ENCODE data around the gene DNAJC2. TPM values are rescaled to one million over a fixed set of nuclear protein-coding genes. Genes with fewer than 3 reads are reported as not detected.

The DNAJC2 gene, protein sequence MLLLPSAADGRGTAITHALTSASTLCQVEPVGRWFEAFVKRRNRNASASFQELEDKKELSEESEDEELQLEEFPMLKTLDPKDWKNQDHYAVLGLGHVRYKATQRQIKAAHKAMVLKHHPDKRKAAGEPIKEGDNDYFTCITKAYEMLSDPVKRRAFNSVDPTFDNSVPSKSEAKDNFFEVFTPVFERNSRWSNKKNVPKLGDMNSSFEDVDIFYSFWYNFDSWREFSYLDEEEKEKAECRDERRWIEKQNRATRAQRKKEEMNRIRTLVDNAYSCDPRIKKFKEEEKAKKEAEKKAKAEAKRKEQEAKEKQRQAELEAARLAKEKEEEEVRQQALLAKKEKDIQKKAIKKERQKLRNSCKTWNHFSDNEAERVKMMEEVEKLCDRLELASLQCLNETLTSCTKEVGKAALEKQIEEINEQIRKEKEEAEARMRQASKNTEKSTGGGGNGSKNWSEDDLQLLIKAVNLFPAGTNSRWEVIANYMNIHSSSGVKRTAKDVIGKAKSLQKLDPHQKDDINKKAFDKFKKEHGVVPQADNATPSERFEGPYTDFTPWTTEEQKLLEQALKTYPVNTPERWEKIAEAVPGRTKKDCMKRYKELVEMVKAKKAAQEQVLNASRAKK
- 10 to 100 TPM; 27.6 to 39.7 TPM for total RNA-seq
- polyA plus RNA-seq (ENCODE audit: insufficient read depth, low read depth, low replicate concordance), result 21.2 TPM
- long read RNA-seq, donor 1, partial matches to known transcripts, result 0 of 6 reads
- long read RNA-seq, donor 1, other reads (novel, unspliced or antisense), result 0 of 6 reads
- long read RNA-seq, donor 2, partial matches to known transcripts, result 0 of 2 reads
- long read RNA-seq, donor 2, other reads (novel, unspliced or antisense), result 0 of 2 reads

DNA sequence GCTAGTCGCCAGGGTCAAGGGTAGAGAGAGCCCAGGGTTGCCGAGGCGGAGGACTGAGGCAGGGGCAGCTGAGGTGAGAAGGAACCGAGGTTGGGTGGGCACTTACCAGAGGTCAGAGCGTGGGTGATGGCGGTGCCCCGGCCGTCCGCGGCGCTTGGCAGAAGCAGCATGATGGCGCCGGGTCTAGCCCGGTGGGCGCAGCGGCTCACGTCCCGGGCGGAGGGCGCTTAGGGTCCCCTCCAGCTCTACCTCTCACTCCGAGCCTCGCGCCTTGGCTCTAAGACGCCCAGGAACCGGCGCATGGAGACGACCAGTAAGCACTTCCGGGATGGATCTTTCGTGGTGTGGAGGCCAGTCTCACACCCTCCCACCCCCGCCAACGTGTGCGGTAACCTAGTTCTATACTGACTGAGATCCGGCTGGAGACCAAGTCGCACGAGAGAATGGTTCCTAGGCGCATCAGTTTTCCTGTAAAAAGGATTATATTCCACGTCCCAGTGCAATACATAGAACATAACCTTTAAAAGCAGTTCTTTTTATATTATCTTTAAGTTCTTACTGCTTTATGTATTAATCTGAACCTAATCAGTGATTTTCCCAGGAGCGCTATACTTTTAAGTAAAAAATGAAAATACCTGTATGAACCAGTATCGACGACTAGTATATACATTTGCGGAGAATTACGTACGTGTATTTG, at the start of gene DNAJC2:
DNAJC2 (minus strand) TSS at position 315 of the 697 bp plus-strand sequence; CDS start at position 170, 145 bp downstream.
- peak; percentile 95 for DNase-seq
- WGBS, 2 donors, result 7 to 12% methylated on average over 24 to 43 of the region's 43 CpGs
- Histone ChIP-seq H3K9me3 (no peaks in the 10 kb centered on the region), H3K27me3 (no peaks in the 10 kb centered on the region), H3K4me1 (peaks cover 23% of the 10 kb centered on the region), H3K36me3 (ENCODE audit: low read depth, missing control alignments) (no peaks in the 10 kb centered on the region), H3K27ac (peak within 1 kb of the TSS; percentile 64 to 71), H3K4me3 (peak within 1 kb of the TSS; percentile 83 to 86)
- TF ChIP-seq, protein P1, sequence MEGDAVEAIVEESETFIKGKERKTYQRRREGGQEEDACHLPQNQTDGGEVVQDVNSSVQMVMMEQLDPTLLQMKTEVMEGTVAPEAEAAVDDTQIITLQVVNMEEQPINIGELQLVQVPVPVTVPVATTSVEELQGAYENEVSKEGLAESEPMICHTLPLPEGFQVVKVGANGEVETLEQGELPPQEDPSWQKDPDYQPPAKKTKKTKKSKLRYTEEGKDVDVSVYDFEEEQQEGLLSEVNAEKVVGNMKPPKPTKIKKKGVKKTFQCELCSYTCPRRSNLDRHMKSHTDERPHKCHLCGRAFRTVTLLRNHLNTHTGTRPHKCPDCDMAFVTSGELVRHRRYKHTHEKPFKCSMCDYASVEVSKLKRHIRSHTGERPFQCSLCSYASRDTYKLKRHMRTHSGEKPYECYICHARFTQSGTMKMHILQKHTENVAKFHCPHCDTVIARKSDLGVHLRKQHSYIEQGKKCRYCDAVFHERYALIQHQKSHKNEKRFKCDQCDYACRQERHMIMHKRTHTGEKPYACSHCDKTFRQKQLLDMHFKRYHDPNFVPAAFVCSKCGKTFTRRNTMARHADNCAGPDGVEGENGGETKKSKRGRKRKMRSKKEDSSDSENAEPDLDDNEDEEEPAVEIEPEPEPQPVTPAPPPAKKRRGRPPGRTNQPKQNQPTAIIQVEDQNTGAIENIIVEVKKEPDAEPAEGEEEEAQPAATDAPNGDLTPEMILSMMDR (IDR thresholded peaks at IDR 0.05), result no peak
- TF ChIP-seq POLR2A (IDR thresholded peaks at IDR 0.05), result no peak
- intact Hi-C loops (cut with DNase I; ENCODE audit: low total_unique reads), result no loop called here

DNA sequence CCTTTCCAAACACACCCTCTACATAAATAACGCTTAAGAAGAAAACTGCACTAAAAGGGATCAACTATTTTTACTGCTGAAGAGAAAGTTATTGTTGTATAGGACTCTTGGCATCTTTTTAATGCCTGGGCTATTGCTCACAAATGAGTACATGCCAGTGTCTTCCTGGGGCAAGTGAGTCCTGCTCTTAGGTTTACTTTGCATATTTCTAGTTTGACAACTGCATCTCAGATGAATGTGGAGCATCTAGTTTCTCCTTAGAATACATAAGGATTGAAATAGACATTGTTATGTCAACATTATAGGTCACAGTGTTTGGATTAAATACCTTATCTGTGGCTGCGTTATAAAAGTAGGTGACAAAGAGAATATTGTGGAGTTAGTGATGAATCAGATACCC, 47.4 kb upstream of the DNAJC2 start:
- intact Hi-C loops (cut with DNase I; ENCODE audit: low total_unique reads), result no loop called here
- WGBS, 2 donors, result 83 to 89% methylated on average over 2 of the region's 2 CpGs
- no peak for TF ChIP-seq POLR2A (IDR thresholded peaks at IDR 0.05)
- TF ChIP-seq, protein P1 (IDR thresholded peaks at IDR 0.05), result no peak

DNA sequence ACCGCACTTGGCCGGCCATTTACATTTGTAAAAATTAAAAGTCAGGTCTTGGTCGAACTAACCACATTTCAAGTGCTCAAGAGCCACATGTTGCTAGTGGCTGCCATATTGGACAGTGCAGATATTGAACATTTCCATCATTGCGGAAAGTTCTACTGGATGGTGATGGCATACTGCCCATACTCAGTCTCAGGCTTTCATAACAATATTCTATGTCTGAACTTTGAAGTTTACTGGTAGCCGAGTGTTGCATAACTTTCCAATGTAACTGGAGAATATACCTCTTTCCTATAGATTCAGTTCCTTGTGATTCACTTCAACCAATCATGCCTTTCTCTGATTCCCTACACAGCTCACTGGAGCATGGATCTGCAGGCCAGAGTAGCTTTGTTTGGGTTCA, 46.6 kb upstream of the DNAJC2 start:
- no peak for DNase-seq
- Histone ChIP-seq H3K27ac (no peak overlapping the region), H3K36me3 (ENCODE audit: low read depth, missing control alignments) (no peaks in the 10 kb centered on the region), H3K9me3 (no peaks in the 10 kb centered on the region), H3K27me3 (no peaks in the 10 kb centered on the region), H3K4me1 (no peaks in the 10 kb centered on the region), H3K4me3 (no peak overlapping the region)
- intact Hi-C loops (cut with DNase I; ENCODE audit: low total_unique reads), result no loop called here
- TF ChIP-seq POLR2A (IDR thresholded peaks at IDR 0.05), result no peak
- TF ChIP-seq, protein P1 (IDR thresholded peaks at IDR 0.05), result no peak
- WGBS, 2 donors, result 93 to 98% methylated on average over 5 of the region's 5 CpGs

More for the DNA sequence above, 47.4 kb upstream of the DNAJC2 start:
- H3K4me1 ChIP-seq, result no peaks in the 10 kb centered on the region
- H3K27ac ChIP-seq, result no peak overlapping the region
- no peak for DNase-seq
- H3K4me3 ChIP-seq, result no peak overlapping the region
- H3K36me3 ChIP-seq (ENCODE audit: low read depth, missing control alignments), result no peaks in the 10 kb centered on the region
- no peaks in the 10 kb centered on the region for H3K9me3 ChIP-seq
- H3K27me3 ChIP-seq, result no peaks in the 10 kb centered on the region

DNA sequence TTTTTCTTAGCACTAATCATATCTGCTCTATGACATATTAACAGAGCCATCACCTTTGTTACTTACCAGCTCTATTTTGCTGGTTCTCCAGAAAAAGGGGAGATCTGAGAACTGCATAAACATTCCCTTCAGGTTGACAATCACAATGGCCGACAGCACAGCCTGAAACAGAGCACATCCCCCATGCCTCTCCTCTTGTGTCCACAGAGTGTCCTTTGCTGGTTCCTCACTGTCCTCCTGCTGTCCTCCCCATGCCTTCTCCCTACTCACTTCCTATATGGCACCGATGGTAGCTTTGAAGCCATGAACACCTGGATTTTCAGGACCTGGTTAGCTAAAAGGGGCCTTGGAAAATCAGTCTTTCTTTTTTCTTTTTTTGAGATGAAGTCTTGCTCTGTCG, 44.7 kb upstream of the DNAJC2 start:
- Histone ChIP-seq H3K27ac (no peak overlapping the region), H3K4me3 (no peak overlapping the region), H3K4me1 (no peaks in the 10 kb centered on the region), H3K9me3 (no peaks in the 10 kb centered on the region), H3K27me3 (no peaks in the 10 kb centered on the region), H3K36me3 (ENCODE audit: low read depth, missing control alignments) (no peaks in the 10 kb centered on the region)
- WGBS, 2 donors, result 89 to 93% methylated on average over 3 of the region's 3 CpGs
- no peak for DNase-seq
- intact Hi-C loops (cut with DNase I; ENCODE audit: low total_unique reads), result no loop called here
- TF ChIP-seq POLR2A (IDR thresholded peaks at IDR 0.05), result no peak
- TF ChIP-seq, protein P1 (IDR thresholded peaks at IDR 0.05), result no peak
